ENCODE results near the gene DGKD.

DNA sequence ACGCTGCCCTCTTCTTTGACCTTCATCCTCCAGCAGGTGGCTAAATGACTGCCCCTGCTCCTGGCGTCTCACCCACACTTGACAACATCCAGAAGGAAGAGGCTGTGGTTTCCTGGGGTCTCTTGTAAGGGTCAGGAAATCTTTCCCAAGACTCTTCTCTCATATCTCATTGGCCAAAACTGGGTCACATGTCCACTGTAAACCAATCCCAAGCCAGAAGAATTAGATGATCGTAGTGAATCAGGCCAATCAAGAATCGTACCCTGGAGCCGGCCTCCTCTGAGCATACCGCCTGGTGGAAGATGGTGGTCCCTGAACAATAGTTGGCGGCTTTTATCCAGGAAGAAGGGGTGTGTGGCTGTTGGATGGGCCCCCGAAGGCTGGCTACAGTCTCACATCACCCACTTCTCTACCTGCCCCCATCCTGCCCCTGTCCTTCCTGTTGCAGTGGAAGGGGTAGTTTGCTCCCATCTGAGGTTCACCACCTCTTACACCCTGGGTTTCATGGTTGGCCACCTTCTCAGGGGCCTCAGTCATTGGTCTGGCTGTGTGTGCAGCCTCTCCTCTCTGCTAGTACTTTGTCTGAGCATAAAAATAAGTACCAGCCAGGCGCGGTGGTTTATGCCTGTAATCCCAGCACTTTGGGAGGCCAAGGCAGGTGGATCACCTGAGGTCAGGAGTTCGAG lies 42.9 kb upstream of the DGKD start:
- TF ChIP-seq POLR2A (IDR thresholded peaks at IDR 0.05), result no peak
- TF ChIP-seq, protein P1, sequence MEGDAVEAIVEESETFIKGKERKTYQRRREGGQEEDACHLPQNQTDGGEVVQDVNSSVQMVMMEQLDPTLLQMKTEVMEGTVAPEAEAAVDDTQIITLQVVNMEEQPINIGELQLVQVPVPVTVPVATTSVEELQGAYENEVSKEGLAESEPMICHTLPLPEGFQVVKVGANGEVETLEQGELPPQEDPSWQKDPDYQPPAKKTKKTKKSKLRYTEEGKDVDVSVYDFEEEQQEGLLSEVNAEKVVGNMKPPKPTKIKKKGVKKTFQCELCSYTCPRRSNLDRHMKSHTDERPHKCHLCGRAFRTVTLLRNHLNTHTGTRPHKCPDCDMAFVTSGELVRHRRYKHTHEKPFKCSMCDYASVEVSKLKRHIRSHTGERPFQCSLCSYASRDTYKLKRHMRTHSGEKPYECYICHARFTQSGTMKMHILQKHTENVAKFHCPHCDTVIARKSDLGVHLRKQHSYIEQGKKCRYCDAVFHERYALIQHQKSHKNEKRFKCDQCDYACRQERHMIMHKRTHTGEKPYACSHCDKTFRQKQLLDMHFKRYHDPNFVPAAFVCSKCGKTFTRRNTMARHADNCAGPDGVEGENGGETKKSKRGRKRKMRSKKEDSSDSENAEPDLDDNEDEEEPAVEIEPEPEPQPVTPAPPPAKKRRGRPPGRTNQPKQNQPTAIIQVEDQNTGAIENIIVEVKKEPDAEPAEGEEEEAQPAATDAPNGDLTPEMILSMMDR (IDR thresholded peaks at IDR 0.05), result no peak
